ENCODE measurements around the gene CLTCL1. TPM values are rescaled to one million over a fixed set of nuclear protein-coding genes. Genes with fewer than 3 reads are reported as not detected.
A peak's percentile ranks its signal among the peaks of the same experiment; 100 is the strongest.

Gene CLTCL1
- total and polyA plus RNA-seq, 9 of the 15 experiments (the other 6 are each of a cell fraction or from before 2014, with no cell fraction given): 1.1 to 11.7 (median 5.0) TPM

- TF ChIP-seq, protein P1, sequence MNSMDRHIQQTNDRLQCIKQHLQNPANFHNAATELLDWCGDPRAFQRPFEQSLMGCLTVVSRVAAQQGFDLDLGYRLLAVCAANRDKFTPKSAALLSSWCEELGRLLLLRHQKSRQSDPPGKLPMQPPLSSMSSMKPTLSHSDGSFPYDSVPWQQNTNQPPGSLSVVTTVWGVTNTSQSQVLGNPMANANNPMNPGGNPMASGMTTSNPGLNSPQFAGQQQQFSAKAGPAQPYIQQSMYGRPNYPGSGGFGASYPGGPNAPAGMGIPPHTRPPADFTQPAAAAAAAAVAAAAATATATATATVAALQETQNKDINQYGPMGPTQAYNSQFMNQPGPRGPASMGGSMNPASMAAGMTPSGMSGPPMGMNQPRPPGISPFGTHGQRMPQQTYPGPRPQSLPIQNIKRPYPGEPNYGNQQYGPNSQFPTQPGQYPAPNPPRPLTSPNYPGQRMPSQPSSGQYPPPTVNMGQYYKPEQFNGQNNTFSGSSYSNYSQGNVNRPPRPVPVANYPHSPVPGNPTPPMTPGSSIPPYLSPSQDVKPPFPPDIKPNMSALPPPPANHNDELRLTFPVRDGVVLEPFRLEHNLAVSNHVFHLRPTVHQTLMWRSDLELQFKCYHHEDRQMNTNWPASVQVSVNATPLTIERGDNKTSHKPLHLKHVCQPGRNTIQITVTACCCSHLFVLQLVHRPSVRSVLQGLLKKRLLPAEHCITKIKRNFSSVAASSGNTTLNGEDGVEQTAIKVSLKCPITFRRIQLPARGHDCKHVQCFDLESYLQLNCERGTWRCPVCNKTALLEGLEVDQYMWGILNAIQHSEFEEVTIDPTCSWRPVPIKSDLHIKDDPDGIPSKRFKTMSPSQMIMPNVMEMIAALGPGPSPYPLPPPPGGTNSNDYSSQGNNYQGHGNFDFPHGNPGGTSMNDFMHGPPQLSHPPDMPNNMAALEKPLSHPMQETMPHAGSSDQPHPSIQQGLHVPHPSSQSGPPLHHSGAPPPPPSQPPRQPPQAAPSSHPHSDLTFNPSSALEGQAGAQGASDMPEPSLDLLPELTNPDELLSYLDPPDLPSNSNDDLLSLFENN (IDR thresholded peaks at IDR 0.05; ENCODE audit: low read depth in 2 of 2, low read length in 2 of 2): no peak
- TF ChIP-seq ZNF121 (CRISPR knock-in tag; conservative IDR thresholded peaks at IDR 0.05): no peak
- TF ChIP-seq, protein P2, sequence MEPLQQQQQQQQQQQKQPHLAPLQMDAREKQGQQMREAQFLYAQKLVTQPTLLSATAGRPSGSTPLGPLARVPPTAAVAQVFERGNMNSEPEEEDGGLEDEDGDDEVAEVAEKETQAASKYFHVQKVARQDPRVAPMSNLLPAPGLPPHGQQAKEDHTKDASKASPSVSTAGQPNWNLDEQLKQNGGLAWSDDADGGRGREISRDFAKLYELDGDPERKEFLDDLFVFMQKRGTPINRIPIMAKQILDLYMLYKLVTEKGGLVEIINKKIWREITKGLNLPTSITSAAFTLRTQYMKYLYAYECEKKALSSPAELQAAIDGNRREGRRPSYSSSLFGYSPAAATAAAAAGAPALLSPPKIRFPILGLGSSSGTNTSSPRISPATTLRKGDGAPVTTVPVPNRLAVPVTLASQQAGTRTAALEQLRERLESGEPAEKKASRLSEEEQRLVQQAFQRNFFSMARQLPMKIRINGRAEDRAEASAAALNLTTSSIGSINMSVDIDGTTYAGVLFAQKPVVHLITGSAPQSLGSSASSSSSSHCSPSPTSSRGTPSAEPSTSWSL (CRISPR knock-in tag; IDR thresholded peaks at IDR 0.05; ENCODE audit: borderline replicate concordance): no peak
- peak; percentile 43; the same call in 1 of the 2 replicates for TF ChIP-seq HLTF (IDR thresholded peaks at IDR 0.05)
- no peak for TF ChIP-seq CREBBP (IDR thresholded peaks at IDR 0.05; ENCODE audit: low read depth, low read length)
- TF ChIP-seq, protein P3, sequence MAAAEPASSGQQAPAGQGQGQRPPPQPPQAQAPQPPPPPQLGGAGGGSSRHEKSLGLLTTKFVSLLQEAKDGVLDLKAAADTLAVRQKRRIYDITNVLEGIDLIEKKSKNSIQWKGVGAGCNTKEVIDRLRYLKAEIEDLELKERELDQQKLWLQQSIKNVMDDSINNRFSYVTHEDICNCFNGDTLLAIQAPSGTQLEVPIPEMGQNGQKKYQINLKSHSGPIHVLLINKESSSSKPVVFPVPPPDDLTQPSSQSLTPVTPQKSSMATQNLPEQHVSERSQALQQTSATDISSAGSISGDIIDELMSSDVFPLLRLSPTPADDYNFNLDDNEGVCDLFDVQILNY (CRISPR knock-in tag; IDR thresholded peaks at IDR 0.05): no peak
- 0 out of 2 replicates have a peak, but pooled peaks have one; percentile 9 for TF ChIP-seq FOXP1 (CRISPR knock-in tag; IDR thresholded peaks at IDR 0.05)
- TF ChIP-seq HES1 (IDR thresholded peaks at IDR 0.05; ENCODE audit: low read depth): 0 out of 2 replicates have a peak, but pooled peaks have one; percentile 21
- no peak for TF ChIP-seq MYNN (IDR thresholded peaks at IDR 0.05)
- TF ChIP-seq MYNN (CRISPR knock-in tag; IDR thresholded peaks at IDR 0.05): no peak
- TF ChIP-seq SLC30A9 (CRISPR knock-in tag; IDR thresholded peaks at IDR 0.05): no peak
- no peak for TF ChIP-seq CCNT2 (IDR thresholded peaks at IDR 0.05; ENCODE audit: borderline replicate concordance, extremely low read depth, insufficient read length, low read depth, low read length)
- no peak for TF ChIP-seq GMEB1 (CRISPR knock-in tag; IDR thresholded peaks at IDR 0.05)
- no peak for TF ChIP-seq DEAF1 (CRISPR knock-in tag; IDR thresholded peaks at IDR 0.05)
- peak; percentile 74 for TF ChIP-seq TEAD4 (IDR thresholded peaks at IDR 0.05; ENCODE audit: low read length)
- no peak for TF ChIP-seq TEAD4 (CRISPR knock-in tag; IDR thresholded peaks at IDR 0.05; ENCODE audit: borderline replicate concordance)
- no peak for TF ChIP-seq SMAD1 (IDR thresholded peaks at IDR 0.05; ENCODE audit: low read depth, low read length, partially characterized antibody)
- TF ChIP-seq CXXC5 (CRISPR knock-in tag; IDR thresholded peaks at IDR 0.05): peak; percentile 61
Observed at GRCh38 chr22:19275919-19276600, 15.5 kb downstream of the CLTCL1 start (continued).
